Measurements from ENCODE around the gene ESF1. TPM values are rescaled to one million over a fixed set of nuclear protein-coding genes. Genes with fewer than 3 reads are reported as not detected.

Gene ESF1
- total RNA-seq, 1 experiment from 2014 or later, result 22.7 TPM

GRCh38 chr20:13736436-13737191, 48.1 kb downstream of the ESF1 start:
- ChIA-PET CTCF (no interaction called here), POLR2A (no interaction called here)

GRCh38 chr20:13735826-13736225, 48.9 kb downstream of the ESF1 start:
- Mint-ChIP-seq H3K27ac (ENCODE audit: unreplicated experiment) (no peak overlapping the region), H3K36me3 (ENCODE audit: insufficient read depth, unreplicated experiment) (peaks cover 48% of the 10 kb centered on the region), H3K4me1 (ENCODE audit: low read depth, unreplicated experiment) (no peaks in the 10 kb centered on the region), H3K9me3 (ENCODE audit: unreplicated experiment) (no peaks in the 10 kb centered on the region), H3K27me3 (ENCODE audit: insufficient read depth, unreplicated experiment) (no peaks in the 10 kb centered on the region), H3K4me3 (ENCODE audit: unreplicated experiment) (no peak overlapping the region)
- no peak for TF ChIP-seq CTCF (IDR thresholded peaks at IDR 0.05; ENCODE audit: insufficient read depth in 1 of 2, low read depth in 1 of 2, low read length in 1 of 2, severe bottlenecking in 1 of 2, unreplicated experiment in 1 of 2)
- H3K4me1 ChIP-seq, result no peaks in the 10 kb centered on the region; the same call in 1 of the 2 replicates
- CTCF ChIA-PET, result no interaction called here
- DNase-seq, result no peak
- no peak overlapping the region for H3K4me3 ChIP-seq (ENCODE audit: low read depth, low read length)
- intact Hi-C loops (cut with micrococcal nuclease; ENCODE audit: unreplicated experiment), result no loop called here
- H3K27me3 ChIP-seq (replicated peaks; ENCODE audit: control insufficient read depth, insufficient read depth, low read length), result no peaks in the 10 kb centered on the region
- H3K36me3 ChIP-seq (ENCODE audit: control insufficient read depth, insufficient read depth, low read length), result peaks cover 3% of the 10 kb centered on the region; the same call in 1 of the 2 replicates
- POLR2A ChIA-PET, result no interaction called here
- no peaks in the 10 kb centered on the region for H3K9me3 ChIP-seq
- no TSS peak for BruUV-seq (replicated peaks)

More at GRCh38 chr20:13736436-13737191, 48.1 kb downstream of the ESF1 start:
- TF ChIP-seq CTCF (IDR thresholded peaks at IDR 0.05; ENCODE audit: insufficient read depth in 1 of 2, low read depth in 1 of 2, low read length in 1 of 2, severe bottlenecking in 1 of 2, unreplicated experiment in 1 of 2), result no peak
- no peak overlapping the region for H3K4me3 Mint-ChIP-seq (ENCODE audit: unreplicated experiment)
- Histone ChIP-seq H3K4me3 (ENCODE audit: low read depth, low read length) (no peak overlapping the region), H3K4me1 (no peaks in the 10 kb centered on the region; the same call in 1 of the 2 replicates), H3K36me3 (ENCODE audit: control insufficient read depth, insufficient read depth, low read length) (peaks cover 3% of the 10 kb centered on the region; the same call in 1 of the 2 replicates), H3K27me3 (replicated peaks; ENCODE audit: control insufficient read depth, insufficient read depth, low read length) (no peaks in the 10 kb centered on the region), H3K9me3 (no peaks in the 10 kb centered on the region)
- no peaks in the 10 kb centered on the region for H3K27me3 Mint-ChIP-seq (ENCODE audit: insufficient read depth, unreplicated experiment)
- BruUV-seq (replicated peaks), result no TSS peak
- intact Hi-C loops (cut with micrococcal nuclease; ENCODE audit: unreplicated experiment), result no loop called here
- no peaks in the 10 kb centered on the region for H3K4me1 Mint-ChIP-seq (ENCODE audit: low read depth, unreplicated experiment)
- peaks cover 45% of the 10 kb centered on the region for H3K36me3 Mint-ChIP-seq (ENCODE audit: insufficient read depth, unreplicated experiment)
- no peak for DNase-seq
- no peaks in the 10 kb centered on the region for H3K9me3 Mint-ChIP-seq (ENCODE audit: unreplicated experiment)
- no peak overlapping the region for H3K27ac Mint-ChIP-seq (ENCODE audit: unreplicated experiment)

GRCh38 chr20:13723011-13723410, 61.7 kb downstream of the ESF1 start:
- Histone ChIP-seq H3K4me1 (no peaks in the 10 kb centered on the region), H3K27me3 (replicated peaks; ENCODE audit: control insufficient read depth, insufficient read depth, low read length) (no peaks in the 10 kb centered on the region), H3K36me3 (ENCODE audit: control insufficient read depth, insufficient read depth, low read length) (no peaks in the 10 kb centered on the region), H3K9me3 (no peaks in the 10 kb centered on the region), H3K4me3 (ENCODE audit: low read depth, low read length) (no peak overlapping the region)
- DNase-seq, result no peak
- POLR2A ChIA-PET, result no interaction called here
- Mint-ChIP-seq H3K4me1 (ENCODE audit: low read depth, unreplicated experiment) (no peaks in the 10 kb centered on the region), H3K9me3 (ENCODE audit: unreplicated experiment) (no peaks in the 10 kb centered on the region), H3K36me3 (ENCODE audit: insufficient read depth, unreplicated experiment) (peaks cover 10% of the 10 kb centered on the region), H3K27ac (ENCODE audit: unreplicated experiment) (no peak overlapping the region), H3K4me3 (ENCODE audit: unreplicated experiment) (no peak overlapping the region), H3K27me3 (ENCODE audit: insufficient read depth, unreplicated experiment) (no peaks in the 10 kb centered on the region)
- CTCF ChIA-PET, result no interaction called here
- TF ChIP-seq CTCF (IDR thresholded peaks at IDR 0.05; ENCODE audit: insufficient read depth in 1 of 2, low read depth in 1 of 2, low read length in 1 of 2, severe bottlenecking in 1 of 2, unreplicated experiment in 1 of 2), result no peak
- intact Hi-C loops (cut with micrococcal nuclease; ENCODE audit: unreplicated experiment), result loop anchor here (5.0 kb wide), 1 partner anchor 86 kb away; the partner anchor contains the start of gene TASP1
- no TSS peak for BruUV-seq (replicated peaks)

All from Caco-2 (cell line).